ENCODE results near the gene BCL2.
"Not testable (repeated sequence)": the region's sequence is repeated elsewhere in the genome, so short reads cannot be mapped to it uniquely, and the experiment has no call there.

Gene BCL2

DNA sequence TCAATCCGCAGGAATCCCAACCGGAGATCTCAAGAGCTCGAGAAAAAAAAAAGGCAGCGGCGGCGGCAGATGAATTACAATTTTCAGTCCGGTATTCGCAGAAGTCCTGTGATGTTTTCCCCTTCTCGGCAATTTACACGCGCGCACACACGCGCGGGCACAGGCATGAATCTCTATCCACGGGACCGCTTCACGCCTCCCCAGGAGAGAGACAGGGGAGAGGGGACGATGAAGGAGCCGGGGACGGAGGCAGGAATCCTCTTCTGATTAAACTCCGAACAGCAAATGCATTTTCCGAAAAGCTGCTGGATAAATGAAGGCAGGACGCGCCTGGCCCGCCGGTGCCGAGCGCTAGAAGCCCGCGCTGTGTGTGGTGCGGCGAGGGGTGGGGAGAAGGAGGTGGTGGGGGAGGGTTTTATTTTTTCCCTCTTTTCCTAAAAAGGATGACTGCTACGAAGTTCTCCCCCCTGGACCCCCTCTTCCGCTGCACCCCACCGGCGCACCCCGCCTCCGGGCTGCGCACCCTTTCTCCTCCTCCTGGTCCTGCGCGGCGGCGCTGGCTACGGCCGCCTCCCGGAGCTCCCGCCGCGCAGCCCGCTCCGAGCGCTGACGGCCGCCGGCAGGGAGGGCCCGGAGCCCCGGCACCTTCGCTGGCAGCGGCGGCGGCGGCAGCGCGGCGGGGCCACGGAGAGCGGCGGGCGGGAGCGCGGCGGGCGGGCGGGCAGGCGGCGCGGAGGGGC, at the start of gene BCL2:
Gene BCL2, minus strand, starts transcription at position 387 of the 740 bp plus-strand sequence.
- DNase-seq (ENCODE audit: low read depth in 2 of 2) = no peak

DNA sequence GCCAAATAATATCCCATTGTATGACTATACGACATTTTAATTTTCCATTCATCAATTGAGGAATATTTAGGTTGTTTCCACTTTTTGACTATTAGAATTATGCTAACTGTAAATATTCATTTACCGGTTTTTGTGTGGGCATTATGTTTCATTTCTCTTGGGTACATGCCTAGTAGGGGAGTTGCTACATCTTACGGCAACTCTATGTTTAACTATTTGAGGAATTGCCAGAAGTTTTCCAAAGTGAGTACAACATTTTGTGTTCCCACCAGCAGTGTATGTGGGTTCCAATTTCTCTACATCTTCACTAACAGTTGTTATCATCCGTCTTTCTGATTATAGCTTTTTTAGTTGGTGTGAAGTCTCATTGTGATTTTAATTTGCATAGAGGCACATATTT, 49.0 kb upstream of the BCL2 start:
- DNase-seq (ENCODE audit: low read depth in 2 of 2) = no peak

DNA sequence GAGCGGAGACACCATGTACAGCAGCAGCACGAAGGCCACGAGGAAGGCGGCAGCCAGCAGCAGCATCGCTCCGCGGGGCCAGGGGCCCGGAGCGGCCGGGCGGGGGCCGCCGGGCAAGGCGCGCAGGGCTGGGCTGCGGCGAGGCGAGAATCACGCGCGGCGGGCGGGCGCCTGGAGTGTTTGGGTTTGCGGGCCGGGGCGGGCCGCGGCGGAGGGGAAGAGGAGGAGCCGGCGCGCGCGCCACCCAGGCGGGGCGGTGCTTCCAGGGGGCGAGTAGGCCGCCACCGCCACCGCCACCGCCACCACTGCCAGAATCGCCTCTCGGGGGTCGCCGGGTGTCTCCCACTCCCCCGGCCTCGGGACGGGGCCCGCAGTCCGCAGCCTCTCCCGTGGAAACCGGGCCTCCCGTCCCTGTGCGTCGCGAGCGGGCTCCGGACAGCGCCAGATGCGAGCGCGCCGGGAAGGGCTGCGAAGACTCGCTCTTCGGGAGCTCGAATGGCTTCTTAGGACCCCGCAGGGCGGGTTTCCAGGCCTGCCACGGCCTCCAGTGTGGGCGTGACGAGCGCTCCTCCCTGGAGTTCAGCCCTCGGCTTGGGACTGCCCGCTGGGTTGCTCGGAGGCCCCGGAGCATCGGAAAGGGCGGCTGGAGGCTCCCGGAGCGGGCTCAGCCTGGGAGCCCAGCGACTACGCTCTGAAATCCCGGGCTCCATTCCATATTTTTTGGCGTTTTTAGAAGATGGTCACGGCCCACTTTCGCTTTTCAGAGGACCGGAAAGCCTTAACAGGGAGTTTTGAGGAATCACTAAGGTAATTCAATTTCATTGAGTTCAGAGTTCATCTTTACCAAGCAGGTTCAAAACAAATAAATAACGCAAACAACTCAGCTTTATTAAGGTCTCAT, 47.7 kb upstream of the BCL2 start, which contains the start of gene KDSR:
Gene KDSR, minus strand, starts transcription at position 154 of the 901 bp plus-strand sequence. Its CDS starts 88 bp downstream, at position 66.
- peak; percentile 39 to 78 for DNase-seq (ENCODE audit: low read depth in 2 of 2)

DNA sequence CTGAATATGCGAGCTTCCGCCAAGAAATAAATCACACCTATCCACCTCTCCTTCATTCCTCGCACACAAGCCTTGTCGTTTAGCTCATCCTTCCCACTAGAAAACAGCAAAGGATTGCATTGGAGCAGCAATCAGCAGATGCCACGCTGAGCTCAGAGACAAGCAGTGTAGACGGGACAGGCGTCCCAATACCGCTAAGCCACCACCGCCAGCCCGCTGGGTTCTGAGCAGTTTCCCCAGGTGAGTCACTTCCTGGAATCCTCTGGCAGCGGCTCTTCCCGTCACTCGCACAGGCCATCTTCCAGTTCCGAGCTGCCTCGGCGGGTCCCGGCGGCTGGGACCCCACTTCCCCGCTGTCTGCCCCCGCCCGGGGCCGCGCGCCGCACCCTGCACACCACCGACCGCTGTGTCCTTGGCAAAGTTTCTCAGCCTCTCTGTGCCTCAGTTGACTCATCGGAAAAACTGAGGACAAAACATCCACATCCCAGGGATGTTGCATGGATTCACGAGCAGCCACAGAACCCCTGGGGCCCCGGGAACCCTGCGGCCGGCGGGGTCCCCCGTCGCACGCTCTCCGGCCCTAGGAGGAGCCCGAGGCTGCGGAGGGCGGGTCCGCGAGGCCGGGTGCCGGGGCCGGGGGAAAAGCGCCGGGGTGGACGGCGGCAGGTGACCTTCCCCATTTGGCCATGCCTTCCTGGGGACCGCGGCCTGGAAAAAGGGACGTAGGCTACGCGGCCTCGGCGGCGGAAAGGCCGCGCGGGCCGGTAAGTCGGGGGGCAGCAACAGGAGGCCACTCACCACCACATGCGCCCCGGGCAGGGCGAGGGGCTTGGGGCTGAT, 46.9 kb upstream of the BCL2 start:
- DNase-seq (ENCODE audit: low read depth in 2 of 2) = peak; percentile 59 to 66

DNA sequence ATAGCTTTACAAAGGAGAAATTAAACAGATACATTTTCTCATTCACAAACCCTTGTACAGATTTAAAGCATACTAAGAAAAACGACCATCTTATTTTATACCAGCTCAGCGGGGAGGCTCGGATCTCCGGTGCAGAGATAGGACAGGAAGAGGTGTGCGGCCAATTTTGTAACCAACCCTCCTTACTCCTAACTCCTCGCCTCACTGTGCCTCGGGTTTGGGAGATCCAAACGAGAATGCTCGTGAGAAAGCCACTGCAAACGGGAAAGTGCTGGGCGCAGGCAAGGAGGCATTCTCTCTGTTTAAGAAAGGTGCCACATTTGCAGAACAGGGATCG, 46.3 kb upstream of the BCL2 start:
- no peak for DNase-seq (ENCODE audit: low read depth in 2 of 2)

DNA sequence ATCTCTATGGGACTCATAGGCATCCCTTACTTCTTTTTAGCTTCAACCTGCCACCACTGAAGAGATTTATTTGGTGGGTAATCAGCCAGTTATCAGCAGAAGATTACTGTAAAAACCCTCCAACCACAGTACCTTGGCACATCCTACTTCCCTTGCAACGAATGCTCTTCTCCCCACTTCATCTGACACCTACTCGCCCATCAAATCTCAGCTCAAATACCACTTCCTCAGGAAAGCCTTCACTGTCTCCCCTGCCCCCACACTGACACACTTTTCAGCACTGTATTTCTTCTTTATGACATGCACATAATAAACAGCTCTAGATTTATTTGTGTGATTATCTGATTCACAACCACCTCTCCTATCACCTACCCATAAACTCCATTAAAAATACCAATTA, 44.4 kb upstream of the BCL2 start:
- DNase-seq (ENCODE audit: low read depth in 2 of 2) = peak; percentile 15

DNA sequence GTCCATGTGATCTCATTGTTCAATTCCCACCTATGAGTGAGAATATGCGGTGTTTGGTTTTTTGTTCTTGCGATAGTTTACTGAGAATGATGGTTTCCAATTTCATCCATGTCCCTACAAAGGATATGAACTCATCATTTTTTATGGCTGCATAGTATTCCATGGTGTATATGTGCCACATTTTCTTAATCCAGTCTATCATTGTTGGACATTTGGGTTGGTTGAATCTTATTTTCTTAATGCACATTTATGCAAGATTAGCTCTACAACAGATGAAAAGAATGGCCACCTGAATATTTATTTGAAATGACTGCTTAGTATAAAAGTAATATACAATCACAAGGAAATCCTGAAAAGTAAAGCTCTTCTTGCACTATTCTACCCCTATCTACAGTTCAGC, 43.9 kb upstream of the BCL2 start:
- DNase-seq (ENCODE audit: low read depth in 2 of 2) = not testable (repeated sequence)

DNA sequence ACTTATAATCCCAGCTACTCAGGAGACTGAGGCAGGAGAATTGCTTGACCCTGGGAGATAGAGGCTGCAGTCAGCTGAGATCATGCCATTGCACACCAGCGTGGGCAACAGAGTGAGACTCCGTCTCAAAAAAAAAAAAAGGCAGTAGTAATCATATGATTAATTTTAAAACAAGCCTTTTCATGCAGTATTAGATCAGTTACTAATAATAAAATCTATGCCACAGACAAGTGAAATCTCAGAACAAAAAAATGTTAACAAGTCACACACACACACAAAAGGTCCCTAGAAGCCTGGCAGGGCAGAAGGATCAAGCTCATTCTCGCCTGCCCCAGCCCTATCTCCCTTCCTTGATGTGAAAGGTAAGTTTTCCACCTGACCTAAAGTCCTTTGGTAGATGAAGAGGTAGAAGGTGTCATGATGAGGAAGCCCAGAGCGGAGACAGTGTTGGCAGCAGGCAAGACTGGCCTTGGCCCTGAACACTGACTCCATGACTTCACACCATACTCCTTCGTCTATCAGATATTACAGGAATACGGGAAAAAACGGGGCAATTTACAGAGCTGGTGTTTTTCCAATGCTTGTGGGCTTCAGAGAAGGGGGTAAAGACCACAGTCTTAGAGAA, 36.8 kb upstream of the BCL2 start:
- no peak for DNase-seq (ENCODE audit: low read depth in 2 of 2)

DNA sequence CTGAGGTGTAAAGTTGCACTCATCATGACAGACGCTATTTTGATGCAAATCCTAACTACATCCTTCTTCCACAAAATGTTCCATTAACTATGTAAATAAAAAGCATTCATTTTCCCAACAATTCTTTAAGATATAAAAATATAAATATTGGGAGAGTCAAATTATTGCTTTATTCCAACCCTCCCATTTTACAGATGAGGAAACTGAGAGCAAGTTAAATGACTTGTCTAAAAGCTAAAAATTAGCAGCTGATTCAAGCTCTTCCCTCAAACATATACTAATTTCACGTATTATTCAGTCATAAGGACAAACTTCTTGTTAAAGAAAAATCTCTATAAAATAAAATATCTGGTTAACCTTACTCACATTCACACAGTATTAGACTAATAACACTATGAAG, 30.7 kb upstream of the BCL2 start:
- no peak for DNase-seq (ENCODE audit: low read depth in 2 of 2)

DNA sequence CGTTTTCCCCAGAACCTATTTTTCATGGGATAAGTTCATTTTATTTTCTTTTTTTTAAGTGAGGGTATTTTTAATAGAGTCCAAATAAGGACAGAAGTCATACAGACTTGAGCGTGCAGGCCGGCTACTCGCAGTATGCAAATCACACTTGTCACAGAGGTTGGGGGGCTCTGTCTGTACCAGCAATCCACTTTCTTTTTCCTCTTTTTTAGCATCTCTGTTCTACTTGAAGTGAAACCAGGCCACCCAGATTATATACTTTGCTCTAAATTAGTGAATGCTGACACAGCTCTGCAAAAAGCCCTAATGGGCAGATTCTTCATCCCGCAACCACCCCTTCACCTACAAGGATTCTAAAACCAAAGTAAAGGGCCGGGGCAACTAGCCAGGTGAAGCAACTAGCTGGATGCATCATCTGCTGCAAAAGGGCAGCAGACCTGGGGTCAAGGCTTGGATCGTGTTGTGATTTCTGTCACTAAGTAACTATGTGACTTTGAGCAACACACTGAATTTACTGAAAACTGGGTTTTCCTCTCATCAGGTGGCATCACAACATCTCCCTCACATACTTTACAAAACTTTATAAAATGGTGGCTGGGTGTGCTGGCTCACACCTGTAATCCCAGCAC, 29.1 kb upstream of the BCL2 start:
- DNase-seq (ENCODE audit: low read depth in 2 of 2) = no peak

DNA sequence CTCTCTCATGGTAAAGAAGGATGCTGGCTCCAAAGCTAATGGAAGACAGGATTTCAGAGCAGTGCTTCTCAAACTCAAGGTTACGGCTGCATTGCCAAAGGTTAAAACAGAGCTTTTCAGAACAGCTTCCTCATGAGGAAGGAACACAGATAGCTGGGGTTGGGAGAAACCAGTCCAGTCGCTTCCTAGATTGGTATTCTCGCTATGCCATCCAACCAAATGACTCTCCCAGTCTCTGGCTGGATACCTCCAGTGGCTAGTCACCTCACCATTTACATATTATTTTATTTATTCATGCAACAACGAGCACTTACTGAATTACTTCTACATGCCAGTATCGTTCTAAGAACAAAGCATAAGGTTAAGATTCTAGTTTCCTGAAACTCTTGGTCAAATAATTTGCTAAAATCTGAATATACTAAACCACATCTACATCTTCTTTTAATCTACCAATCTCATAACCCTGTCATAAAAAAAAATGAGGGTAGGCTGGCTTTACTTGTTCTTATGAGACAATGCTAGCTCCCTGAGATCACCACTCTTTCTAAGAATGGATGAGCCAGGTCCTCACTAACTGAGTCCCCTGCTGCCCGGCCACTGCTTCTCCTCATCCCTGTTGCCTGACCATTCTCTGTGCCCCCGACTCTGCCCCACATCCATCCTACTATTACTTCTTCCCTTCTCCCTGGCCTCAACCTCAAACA, 27.1 kb upstream of the BCL2 start:
- no peak for DNase-seq (ENCODE audit: low read depth in 2 of 2)

DNA sequence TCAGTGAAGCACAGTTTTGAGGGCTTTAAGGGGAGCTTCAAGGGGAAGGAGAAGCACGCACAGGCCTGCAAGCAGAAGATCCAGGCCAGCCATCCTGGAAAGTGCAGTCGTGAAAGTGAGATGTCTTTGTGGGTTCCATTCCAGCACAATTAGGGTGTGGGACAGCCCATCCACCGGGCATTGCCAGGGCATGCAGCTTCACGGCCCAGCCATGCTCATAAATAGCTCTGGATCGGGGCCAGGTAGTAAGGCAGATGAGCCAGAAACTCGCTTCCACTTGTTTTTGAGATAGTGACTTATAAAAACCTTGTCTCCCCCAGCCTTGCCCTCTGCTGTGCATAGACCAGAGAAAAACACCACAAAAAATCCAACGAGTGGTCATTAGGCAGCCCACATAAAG, 26.5 kb upstream of the BCL2 start:
- DNase-seq (ENCODE audit: low read depth in 2 of 2) = no peak

DNA sequence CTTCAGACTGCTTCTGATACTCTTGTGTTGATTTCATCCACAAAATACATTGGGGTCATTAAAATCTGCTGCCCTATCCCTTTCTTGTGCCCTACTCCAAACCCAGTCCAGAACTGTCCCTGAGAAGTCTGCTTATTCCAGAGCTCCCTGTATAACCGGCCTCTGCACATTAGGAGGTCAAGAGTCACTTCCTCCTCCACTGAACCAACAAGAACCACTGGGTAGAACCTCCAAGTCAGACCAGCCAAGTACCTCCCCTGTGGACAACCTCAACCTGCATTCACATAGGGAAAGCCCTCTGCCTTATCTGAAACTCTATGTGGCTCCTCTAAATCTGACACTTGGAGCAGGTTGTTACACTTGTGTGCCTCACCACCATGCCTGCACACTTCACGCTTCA, 25.3 kb upstream of the BCL2 start:
- DNase-seq (ENCODE audit: low read depth in 2 of 2) = no peak

DNA sequence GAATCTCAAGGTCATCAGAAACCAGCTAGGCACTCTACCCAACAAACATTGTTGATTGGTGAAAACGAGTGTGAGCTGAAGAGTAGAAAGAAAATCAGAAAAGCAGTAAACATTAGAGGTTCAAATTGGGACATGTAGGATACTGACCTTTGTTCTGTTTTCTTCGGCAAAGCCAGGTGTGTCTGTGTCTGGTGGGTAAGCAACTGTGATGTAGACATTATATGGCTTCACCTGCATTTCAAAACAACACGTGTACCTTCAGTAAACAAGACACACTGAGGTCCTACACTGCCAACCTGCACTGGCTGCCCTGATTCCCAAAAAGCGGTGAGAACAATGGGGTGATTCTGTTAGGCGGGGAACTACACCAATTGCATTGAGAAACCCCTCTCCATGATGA, 24.7 kb upstream of the BCL2 start:
- no peak for DNase-seq (ENCODE audit: low read depth in 2 of 2)

DNA sequence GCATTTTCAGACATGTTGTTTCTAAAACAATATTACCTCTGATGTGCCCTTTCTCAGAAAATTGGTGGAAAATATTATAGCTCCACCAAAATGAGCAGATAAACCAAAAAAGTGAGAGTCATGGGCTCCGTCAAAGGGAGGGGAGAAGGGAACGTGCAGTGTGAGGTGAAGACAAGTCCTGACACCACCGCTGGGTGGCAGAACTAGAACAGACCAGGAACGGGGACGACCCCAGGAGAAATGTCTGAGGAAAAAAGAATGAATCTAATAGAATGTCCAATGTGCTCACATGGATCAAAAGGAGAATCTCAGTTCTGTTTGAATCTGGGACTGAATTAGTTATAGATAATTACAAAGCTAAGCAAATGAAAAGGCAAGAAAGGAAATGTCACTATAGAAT, 22.6 kb upstream of the BCL2 start:
- DNase-seq (ENCODE audit: low read depth in 2 of 2) = no peak

DNA sequence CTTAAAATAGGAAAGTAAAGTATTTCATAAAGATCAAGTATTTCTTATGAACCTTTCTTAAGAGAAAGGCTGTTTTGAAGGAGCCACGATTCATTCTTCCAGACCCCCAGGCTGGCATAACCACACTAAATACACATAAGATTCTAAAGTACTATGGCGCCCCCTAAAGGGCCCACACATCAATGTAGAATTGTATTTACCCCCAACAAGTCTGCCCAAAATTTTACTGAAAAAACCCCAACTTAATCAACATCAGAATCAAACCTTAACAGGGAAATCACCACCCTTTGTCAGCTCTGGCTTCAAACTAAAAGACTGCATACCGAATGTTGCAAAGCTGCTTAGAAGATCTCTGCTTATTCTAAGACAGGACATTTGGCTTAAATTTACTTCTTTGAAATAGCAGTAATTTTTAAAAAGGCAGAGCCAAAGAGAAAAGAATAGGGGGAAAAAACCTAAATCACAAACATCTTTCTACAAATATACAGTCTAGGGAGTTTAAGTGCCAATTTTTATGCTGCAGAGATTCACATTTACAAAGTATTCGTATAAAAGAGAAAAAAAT, 20.4 kb upstream of the BCL2 start:
- DNase-seq (ENCODE audit: low read depth in 2 of 2) = no peak

DNA sequence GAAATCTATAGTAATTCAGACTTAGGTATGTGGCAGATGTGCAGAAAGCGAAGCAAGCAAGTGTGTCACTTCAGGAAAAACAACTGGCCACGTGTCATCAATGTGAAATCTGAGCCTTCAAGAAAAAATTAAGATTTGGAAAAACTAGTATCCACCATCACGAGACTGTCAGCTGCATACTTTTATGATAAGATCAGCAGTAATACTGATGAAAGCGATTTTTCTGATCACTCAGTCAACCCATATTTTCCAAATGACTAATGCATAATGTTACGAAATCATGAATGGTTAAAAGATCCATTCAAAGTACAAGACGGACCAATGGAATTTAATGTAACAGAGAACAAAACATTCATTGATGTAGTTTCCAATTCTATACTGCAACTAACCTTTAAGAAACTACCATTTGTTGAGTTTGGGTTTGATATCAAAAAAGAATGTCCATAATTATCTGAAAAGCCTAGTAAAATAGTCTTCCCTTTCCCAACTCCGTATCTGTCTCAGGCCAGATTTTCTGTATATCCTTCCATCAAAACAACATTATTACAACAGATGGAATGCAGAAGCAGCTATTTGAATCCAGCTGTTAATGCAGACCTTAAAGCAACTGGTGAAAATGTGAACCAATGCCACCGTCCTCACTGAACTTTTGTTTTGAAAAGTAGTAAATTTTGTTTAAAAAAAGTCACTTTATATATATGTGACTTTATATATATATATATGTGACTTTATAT, 17.0 kb upstream of the BCL2 start:
- DNase-seq (ENCODE audit: low read depth in 2 of 2) = no peak

DNA sequence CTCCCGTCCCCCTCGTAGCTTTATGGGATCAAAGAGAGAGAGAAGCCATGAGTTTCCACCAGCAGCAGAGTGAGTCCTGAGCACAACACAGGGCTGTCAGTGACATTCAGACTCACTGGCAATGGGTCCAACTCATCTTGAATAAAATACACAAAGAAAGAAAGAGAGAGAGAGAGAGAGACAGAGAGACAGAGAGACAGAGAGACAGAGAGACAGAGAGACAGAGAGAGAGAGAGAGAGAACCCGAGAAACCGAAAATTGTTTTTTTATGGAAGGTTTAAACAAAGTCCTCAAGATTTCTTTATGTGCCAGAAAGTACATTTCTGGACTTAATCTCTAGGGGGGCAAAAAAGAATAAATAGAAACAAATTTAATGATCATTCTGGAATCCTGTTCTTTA, 11.5 kb upstream of the BCL2 start:
- DNase-seq (ENCODE audit: low read depth in 2 of 2) = no peak

DNA sequence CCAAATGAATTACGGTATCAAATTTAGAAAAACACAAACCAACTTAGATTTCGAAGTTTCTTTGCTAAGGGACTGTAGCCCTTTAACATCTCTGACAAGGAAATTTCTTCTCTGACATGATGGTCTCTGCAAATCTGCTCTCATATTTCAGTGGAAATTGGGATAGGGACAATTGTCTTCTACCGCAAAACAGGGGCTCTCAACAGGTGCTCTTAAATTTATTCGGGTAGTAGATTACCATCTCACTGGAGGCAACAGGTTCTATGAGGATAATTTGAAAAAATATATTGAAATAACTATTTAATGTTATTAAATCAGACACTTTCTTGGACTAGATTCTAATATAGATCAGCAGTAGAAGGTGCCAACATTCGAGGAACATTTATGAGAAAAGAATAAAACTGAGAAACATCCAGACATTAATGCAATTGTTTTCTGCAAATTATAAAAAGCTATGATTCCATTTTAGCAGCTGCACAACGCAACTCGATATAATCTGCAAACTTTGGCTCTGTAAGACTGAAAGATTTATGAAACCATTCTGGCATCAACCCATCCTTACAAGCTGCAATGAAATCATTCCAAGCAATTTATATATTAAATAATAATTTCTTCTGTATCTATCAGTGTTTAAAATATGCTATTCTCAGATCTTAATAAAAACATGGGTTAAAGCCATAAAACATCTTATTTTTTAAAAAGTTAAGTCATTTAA, 10.0 kb upstream of the BCL2 start:
- DNase-seq (ENCODE audit: low read depth in 2 of 2) = no peak
